K562 (cell line): ENCODE data around the gene CFHR2. TPM values are rescaled to one million over a fixed set of nuclear protein-coding genes. Genes with fewer than 3 reads are reported as not detected.

ENCODE experiments used
- ATF7 ChIP-seq: fragments of 450-650 bp; IDR thresholded peaks from 2 replicates; pipeline ENCODE4 v1.7.1; 2014; ENCODE audit warnings: mild to moderate bottlenecking, moderate library complexity
- CHD1 ChIP-seq: fragments of 200-600 bp; sonication (generic); IDR thresholded peaks from one replicate; pipeline ENCODE4 v1.6.1; 2012; ENCODE audit warnings: mild to moderate bottlenecking, moderate library complexity, low read length, inconsistent platforms
- E2F3 ChIP-seq: fragments of 250-450 bp; sonication (Bioruptor Pico); IDR thresholded peaks from 2 replicates; pipeline ENCODE4 v1.4.0; 2020; ENCODE audit warnings: mild to moderate bottlenecking
- ETV5 ChIP-seq: sonication (generic); formaldehyde crosslinking; IDR thresholded peaks from 2 replicates; pipeline ENCODE4 v1.4.0; 2020; ENCODE audit warnings: low read depth, mild to moderate bottlenecking, missing genetic modification reagents
- FOXK2 ChIP-seq, 2 experiments: fragments of 450-650 bp; IDR thresholded peaks in 1 of 2; conservative IDR thresholded peaks in 1 of 2; 2 replicates each; pipeline ENCODE4 v1.6.1; 2016; ENCODE audit warnings: low read depth in 2 of 2, mild to moderate bottlenecking in 1 of 2
- KLF1 ChIP-seq: fragments of 450-650 bp; IDR thresholded peaks from 2 replicates; pipeline ENCODE4 v1.6.1; 2016; ENCODE audit warnings: missing genetic modification characterization, missing compliant biosample characterization
- MBD2 ChIP-seq: sonication (generic); IDR thresholded peaks from 2 replicates; pipeline ENCODE4 v1.6.1; 2016; ENCODE audit warnings: low read depth, borderline replicate concordance
- POLR2AphosphoS5 ChIP-seq: IDR thresholded peaks from 2 replicates; pipeline ENCODE4 v1.6.1; 2011; ENCODE audit warnings: mild to moderate bottlenecking, low read depth, low read length, moderate library complexity; ENCODE audit not compliant: control insufficient read depth, insufficient read depth
- POLR2G ChIP-seq: fragments of 200-400 bp; formaldehyde crosslinking; IDR thresholded peaks from 2 replicates; pipeline ENCODE4 v1.6.1; 2017; ENCODE audit warnings: low read depth, mild to moderate bottlenecking, antibody characterized with exemption, low read length, moderate library complexity
- PPARD ChIP-seq: fragments of 250-450 bp; sonication (Bioruptor Pico); IDR thresholded peaks from 2 replicates; pipeline ENCODE4 v1.8.0; 2022; ENCODE audit warnings: inconsistent platforms, mild to moderate bottlenecking, moderate library complexity
- SP1 ChIP-seq: sonication (generic); formaldehyde crosslinking; IDR thresholded peaks from 2 replicates; pipeline ENCODE4 v1.8.1; 2022; ENCODE audit warnings: mild to moderate bottlenecking, missing genetic modification reagents
- SUPT5H ChIP-seq: fragments of 450-650 bp; IDR thresholded peaks from 2 replicates; pipeline ENCODE4 v1.6.1; 2016
- TGIF2 ChIP-seq: sonication (generic); formaldehyde crosslinking; IDR thresholded peaks from 2 replicates; pipeline ENCODE4 v1.8.1; 2022; ENCODE audit warnings: mild to moderate bottlenecking, missing genetic modification reagents, moderate library complexity
- ZNF184 ChIP-seq: sonication (generic); formaldehyde crosslinking; IDR thresholded peaks from 2 replicates; pipeline ENCODE4 v1.5.0; 2020; ENCODE audit warnings: missing genetic modification reagents
- polyA plus RNA-seq, 8 experiments: library from polyadenylated mRNA; depleted of rRNA in 4 of 8; stranded (reverse) in 5 of 8; unstranded in 3 of 8; fragments of >200 nt; fragmentation: Nextera tagmentation in 2 of 8; fragmentation: Illumina TruSeq in 1 of 8; extraction: Ambion mirVana in 2 of 8; extraction: Trizol in 1 of 8; gene quantifications; 2 replicates each; pipeline versions ENCODE4 v1.2.1 to v1.2.3, GENCODE V29; 2011 to 2014; ENCODE audit warnings: inconsistent platforms in 1 of 8, missing spikeins in 1 of 8
- total RNA-seq, 7 experiments: library from RNA; depleted of rRNA in 6 of 7; stranded (reverse); fragments of >200 nt in 6 of 7; fragmentation: Illumina TruSeq in 2 of 7; extraction: Trizol in 2 of 7; gene quantifications; 2 replicates each; pipeline versions ENCODE4 v1.2.1 to v1.2.3, GENCODE V29; 2011 to 2021; ENCODE audit warnings: low replicate concordance in 1 of 7
- TF ChIP-seq, protein P1 (sequence below): sonication (generic); formaldehyde crosslinking; IDR thresholded peaks from 2 replicates; pipeline ENCODE4 v1.8.1; 2023; ENCODE audit warnings: mild to moderate bottlenecking, missing genetic modification reagents
- TF ChIP-seq, protein P2 (sequence below): sonication (generic); formaldehyde crosslinking; IDR thresholded peaks from 2 replicates; pipeline ENCODE4 v1.8.0; 2022; ENCODE audit warnings: mild to moderate bottlenecking, missing genetic modification reagents
- TF ChIP-seq, protein P3 (sequence below), 2 experiments: fragments of 450-650 bp; conservative IDR thresholded peaks; 2 replicates each; pipeline ENCODE4 v1.6.1; 2017; ENCODE audit warnings: mild to moderate bottlenecking in 2 of 2, moderate library complexity in 2 of 2

The CFHR2 gene
- total and polyA plus RNA-seq, 9 of the 15 experiments (the other 6 are each of a cell fraction or from before 2014, with no cell fraction given): not detected

DNA sequence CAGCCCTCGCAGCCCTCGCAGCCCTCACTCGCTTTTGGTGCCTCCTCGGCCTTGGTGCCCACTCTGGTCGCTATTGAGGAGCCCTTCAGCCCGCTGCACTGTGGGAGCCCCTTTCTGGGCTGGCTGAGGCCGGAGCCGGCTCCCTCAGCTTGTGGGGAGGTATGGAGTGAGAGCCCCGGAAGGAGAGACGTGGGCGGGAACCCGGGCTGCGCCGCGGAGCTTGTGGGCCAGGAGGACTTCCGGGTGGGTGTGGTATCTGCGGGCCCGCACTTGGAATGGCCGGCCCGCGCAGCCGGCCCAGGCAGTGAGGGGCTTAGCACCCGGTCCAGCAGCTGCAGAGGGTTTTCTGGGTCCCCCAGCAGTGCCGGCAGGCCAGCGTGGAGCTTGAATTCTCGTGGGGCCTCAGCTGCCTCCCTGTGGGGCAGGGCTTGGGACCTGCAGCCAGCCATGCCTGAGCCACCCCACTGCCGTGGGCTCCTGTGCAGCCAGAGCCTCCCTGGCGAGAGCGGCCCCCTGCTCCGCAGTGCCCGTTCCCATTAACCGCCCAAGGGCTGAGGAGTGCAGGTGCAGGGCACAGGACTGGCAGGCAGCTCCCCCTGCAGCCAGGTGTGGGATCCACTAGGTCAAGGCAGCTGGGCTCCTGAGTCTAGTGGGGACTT lies 9.9 kb upstream of the CFHR2 start (continued):
- TF ChIP-seq, protein P1, sequence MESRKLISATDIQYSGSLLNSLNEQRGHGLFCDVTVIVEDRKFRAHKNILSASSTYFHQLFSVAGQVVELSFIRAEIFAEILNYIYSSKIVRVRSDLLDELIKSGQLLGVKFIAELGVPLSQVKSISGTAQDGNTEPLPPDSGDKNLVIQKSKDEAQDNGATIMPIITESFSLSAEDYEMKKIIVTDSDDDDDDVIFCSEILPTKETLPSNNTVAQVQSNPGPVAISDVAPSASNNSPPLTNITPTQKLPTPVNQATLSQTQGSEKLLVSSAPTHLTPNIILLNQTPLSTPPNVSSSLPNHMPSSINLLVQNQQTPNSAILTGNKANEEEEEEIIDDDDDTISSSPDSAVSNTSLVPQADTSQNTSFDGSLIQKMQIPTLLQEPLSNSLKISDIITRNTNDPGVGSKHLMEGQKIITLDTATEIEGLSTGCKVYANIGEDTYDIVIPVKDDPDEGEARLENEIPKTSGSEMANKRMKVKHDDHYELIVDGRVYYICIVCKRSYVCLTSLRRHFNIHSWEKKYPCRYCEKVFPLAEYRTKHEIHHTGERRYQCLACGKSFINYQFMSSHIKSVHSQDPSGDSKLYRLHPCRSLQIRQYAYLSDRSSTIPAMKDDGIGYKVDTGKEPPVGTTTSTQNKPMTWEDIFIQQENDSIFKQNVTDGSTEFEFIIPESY (CRISPR knock-in tag): 0 out of 2 replicates have a peak, but pooled peaks have one; percentile 19
- TF ChIP-seq POLR2AphosphoS5 (peak; percentile 75), SUPT5H (peak; percentile 69), ETV5 (peak; percentile 86), FOXK2 (conservative IDR thresholded peaks at IDR 0.05 in 1 of 2, IDR thresholded peaks at IDR 0.05 in 1 of 2; ENCODE audit: low read depth in 2 of 2) (no peak), TGIF2 (no peak), PPARD (no peak), POLR2G (peak; percentile 92), ATF7 (peak; percentile 19; the same call in 1 of the 2 replicates), ZNF184 (CRISPR knock-in tag) (no peak), SP1 (peak; percentile 19; the same call in 1 of the 2 replicates), CHD1 (no peak), E2F3 (peak; percentile 76; the same call in 1 of the 2 replicates), KLF1 (tag) (peak; percentile 66; the same call in 1 of the 2 replicates), MBD2 (no peak)
- TF ChIP-seq, protein P2, sequence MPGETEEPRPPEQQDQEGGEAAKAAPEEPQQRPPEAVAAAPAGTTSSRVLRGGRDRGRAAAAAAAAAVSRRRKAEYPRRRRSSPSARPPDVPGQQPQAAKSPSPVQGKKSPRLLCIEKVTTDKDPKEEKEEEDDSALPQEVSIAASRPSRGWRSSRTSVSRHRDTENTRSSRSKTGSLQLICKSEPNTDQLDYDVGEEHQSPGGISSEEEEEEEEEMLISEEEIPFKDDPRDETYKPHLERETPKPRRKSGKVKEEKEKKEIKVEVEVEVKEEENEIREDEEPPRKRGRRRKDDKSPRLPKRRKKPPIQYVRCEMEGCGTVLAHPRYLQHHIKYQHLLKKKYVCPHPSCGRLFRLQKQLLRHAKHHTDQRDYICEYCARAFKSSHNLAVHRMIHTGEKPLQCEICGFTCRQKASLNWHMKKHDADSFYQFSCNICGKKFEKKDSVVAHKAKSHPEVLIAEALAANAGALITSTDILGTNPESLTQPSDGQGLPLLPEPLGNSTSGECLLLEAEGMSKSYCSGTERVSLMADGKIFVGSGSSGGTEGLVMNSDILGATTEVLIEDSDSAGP (CRISPR knock-in tag): no peak
- TF ChIP-seq, protein P3, sequence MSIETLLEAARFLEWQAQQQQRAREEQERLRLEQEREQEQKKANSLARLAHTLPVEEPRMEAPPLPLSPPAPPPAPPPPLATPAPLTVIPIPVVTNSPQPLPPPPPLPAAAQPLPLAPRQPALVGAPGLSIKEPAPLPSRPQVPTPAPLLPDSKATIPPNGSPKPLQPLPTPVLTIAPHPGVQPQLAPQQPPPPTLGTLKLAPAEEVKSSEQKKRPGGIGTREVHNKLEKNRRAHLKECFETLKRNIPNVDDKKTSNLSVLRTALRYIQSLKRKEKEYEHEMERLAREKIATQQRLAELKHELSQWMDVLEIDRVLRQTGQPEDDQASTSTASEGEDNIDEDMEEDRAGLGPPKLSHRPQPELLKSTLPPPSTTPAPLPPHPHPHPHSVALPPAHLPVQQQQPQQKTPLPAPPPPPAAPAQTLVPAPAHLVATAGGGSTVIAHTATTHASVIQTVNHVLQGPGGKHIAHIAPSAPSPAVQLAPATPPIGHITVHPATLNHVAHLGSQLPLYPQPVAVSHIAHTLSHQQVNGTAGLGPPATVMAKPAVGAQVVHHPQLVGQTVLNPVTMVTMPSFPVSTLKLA (conservative IDR thresholded peaks at IDR 0.05): 0 out of 4 replicates have a peak, but pooled peaks of 1 of the 2 experiments have one; percentile 31
